B cell (primary cell): Measurements from ENCODE around the gene CACNG8.

ENCODE experiments used
- CTCF ChIP-seq: fragments of 200-600 bp; IDR thresholded peaks from one replicate; pipeline ENCODE4 v1.8.0; 2022; ENCODE audit warnings: antibody characterized with exemption, mild to moderate bottlenecking
- EZH2 ChIP-seq: IDR thresholded peaks from 2 replicates; pipeline ENCODE4 v1.6.1; 2012; ENCODE audit warnings: borderline replicate concordance, low read depth, mild to moderate bottlenecking, moderate library complexity, low read length; ENCODE audit not compliant: insufficient read depth, poor library complexity, severe bottlenecking

- no peak for TF ChIP-seq CTCF
- TF ChIP-seq EZH2: no peak
Measured at GRCh38 chr19:53916004-53916403, 46.7 kb upstream of the CACNG8 start.
